NT2/D1 (cell line): ENCODE measurements around the gene TADA1.

Experiments
- SUZ12 ChIP-seq: IDR thresholded peaks from 2 replicates; pipeline ENCODE4 v1.6.1; 2011; ENCODE audit not compliant: insufficient read length, insufficient read depth; ENCODE audit errors: extremely low read depth
- YY1 ChIP-seq: IDR thresholded peaks from 2 replicates; pipeline ENCODE4 v1.6.1; 2011; ENCODE audit not compliant: insufficient read length, insufficient read depth
- ZNF274 ChIP-seq: IDR thresholded peaks from 2 replicates; pipeline ENCODE4 v1.6.1; 2011; ENCODE audit warnings: mild to moderate bottlenecking, low read depth, low read length

DNA sequence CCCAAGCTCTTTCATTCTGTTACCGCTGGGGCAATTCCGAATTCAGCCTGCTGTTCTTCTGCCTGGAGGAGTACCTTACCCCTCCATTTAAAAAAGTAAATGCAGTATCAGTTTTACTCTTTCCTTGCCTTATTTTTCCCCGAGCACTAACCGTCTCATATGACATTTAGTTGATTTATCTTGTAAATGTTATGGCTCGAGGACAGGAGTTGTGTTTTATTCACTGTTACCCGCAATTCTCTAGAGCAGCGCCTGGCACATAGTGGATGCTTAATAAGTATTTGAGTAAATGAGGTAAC, 425 bp upstream of the TADA1 start:
- TF ChIP-seq ZNF274 (no peak), SUZ12 (no peak), YY1 (no peak)
